ENCODE measurements around the gene PGAM2.

Gene PGAM2

GRCh38 chr7:44065431-44066110 is at the start of gene PGAM2:
Gene PGAM2 (minus strand): TSS chr7:44065567. CDS start chr7:44065529, 38 bp downstream.
- Histone ChIP-seq H3K36me3 (peaks cover 42% of the 10 kb centered on the region), H3K4me1 (ENCODE audit: control insufficient read depth in 1 of 2, insufficient read depth in 1 of 2, low read depth in 1 of 2, low read length in 1 of 2) (peaks cover 0 to 6% of the 10 kb centered on the region in 2 experiments), H3K27me3 (no peaks in the 10 kb centered on the region), H3K9me3 (no peaks in the 10 kb centered on the region), H3K4me3 (ENCODE audit: low read depth in 1 of 2, low read length in 1 of 2) (no peak within 1 kb of the TSS), H3K27ac (peak within 1 kb of the TSS; percentile 54)
- TF ChIP-seq CTCF (IDR thresholded peaks at IDR 0.05), result no peak

GRCh38 chr7:44114586-44115310 is 49.4 kb upstream of the PGAM2 start:
- Histone ChIP-seq H3K27ac (no peak overlapping the region), H3K9me3 (no peaks in the 10 kb centered on the region), H3K36me3 (no peaks in the 10 kb centered on the region), H3K4me3 (ENCODE audit: low read depth in 1 of 2, low read length in 1 of 2) (no peak overlapping the region), H3K4me1 (ENCODE audit: control insufficient read depth in 1 of 2, insufficient read depth in 1 of 2, low read depth in 1 of 2, low read length in 1 of 2) (no peaks in the 10 kb centered on the region), H3K27me3 (no peaks in the 10 kb centered on the region)
- TF ChIP-seq CTCF (IDR thresholded peaks at IDR 0.05), result no peak

DNA sequence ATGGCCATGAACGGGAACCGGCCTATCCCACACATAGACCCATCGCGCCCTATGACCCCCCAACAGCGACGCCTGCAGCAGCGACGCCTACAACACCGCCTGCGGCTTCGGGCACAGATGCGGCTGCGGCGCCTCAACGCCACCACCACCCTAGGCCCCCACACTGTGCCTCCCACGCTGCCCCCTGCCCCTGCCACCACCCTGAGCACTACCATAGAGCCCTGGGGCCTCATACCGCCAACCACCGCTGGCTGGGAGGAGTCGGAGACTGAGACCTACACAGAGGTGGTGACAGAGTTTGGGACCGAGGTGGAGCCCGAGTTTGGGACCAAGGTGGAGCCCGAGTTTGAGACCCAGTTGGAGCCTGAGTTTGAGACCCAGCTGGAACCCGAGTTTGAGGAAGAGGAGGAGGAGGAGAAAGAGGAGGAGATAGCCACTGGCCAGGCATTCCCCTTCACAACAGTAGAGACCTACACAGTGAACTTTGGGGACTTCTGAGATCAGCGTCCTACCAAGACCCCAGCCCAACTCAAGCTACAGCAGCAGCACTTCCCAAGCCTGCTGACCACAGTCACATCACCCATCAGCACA is 48.5 kb upstream of the PGAM2 start:
- no peak overlapping the region for H3K27ac ChIP-seq
- no peak overlapping the region for H3K4me3 ChIP-seq (ENCODE audit: low read depth in 1 of 2, low read length in 1 of 2)
- no peaks in the 10 kb centered on the region for H3K9me3 ChIP-seq
- H3K27me3 ChIP-seq, result no peaks in the 10 kb centered on the region
- TF ChIP-seq CTCF (IDR thresholded peaks at IDR 0.05), result no peak
- no peaks in the 10 kb centered on the region for H3K36me3 ChIP-seq
- no peaks in the 10 kb centered on the region for H3K4me1 ChIP-seq (ENCODE audit: control insufficient read depth in 1 of 2, insufficient read depth in 1 of 2, low read depth in 1 of 2, low read length in 1 of 2)

DNA sequence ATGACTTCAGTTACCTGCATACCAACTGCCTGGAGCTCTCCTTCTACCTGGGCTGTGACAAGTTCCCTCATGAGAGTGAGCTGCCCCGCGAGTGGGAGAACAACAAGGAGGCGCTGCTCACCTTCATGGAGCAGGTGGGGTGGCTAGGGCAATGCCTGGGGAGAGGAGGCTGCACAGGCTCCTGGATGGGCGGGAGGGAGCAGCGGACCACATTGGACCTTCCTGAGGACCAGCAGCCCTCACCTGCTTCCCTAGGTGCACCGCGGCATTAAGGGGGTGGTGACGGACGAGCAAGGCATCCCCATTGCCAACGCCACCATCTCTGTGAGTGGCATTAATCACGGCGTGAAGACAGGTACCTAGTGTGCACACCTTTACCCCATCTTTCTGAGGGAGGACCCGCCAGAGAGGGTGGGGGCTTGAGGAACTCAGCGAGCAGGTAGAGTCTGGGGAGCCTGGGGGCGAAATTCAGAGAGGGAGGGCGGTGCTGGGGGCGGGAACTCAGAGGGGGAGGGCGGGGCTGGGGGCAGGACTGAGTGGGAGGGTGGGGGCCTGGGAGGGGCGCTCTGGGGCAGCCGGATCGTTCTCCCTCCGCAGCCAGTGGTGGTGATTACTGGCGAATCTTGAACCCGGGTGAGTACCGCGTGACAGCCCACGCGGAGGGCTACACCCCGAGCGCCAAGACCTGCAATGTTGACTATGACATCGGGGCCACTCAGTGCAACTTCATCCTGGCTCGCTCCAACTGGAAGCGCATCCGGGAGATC is 47.8 kb upstream of the PGAM2 start:
- Histone ChIP-seq H3K27me3 (no peaks in the 10 kb centered on the region), H3K9me3 (no peaks in the 10 kb centered on the region), H3K27ac (no peak overlapping the region), H3K36me3 (no peaks in the 10 kb centered on the region), H3K4me1 (ENCODE audit: control insufficient read depth in 1 of 2, insufficient read depth in 1 of 2, low read depth in 1 of 2, low read length in 1 of 2) (no peaks in the 10 kb centered on the region), H3K4me3 (ENCODE audit: low read depth in 1 of 2, low read length in 1 of 2) (no peak overlapping the region)
- TF ChIP-seq CTCF (IDR thresholded peaks at IDR 0.05), result no peak

GRCh38 chr7:44112231-44112996 is 47.0 kb upstream of the PGAM2 start:
- Histone ChIP-seq H3K27me3 (no peaks in the 10 kb centered on the region), H3K36me3 (no peaks in the 10 kb centered on the region), H3K4me1 (ENCODE audit: control insufficient read depth in 1 of 2, insufficient read depth in 1 of 2, low read depth in 1 of 2, low read length in 1 of 2) (no peaks in the 10 kb centered on the region), H3K4me3 (ENCODE audit: low read depth in 1 of 2, low read length in 1 of 2) (no peak overlapping the region), H3K9me3 (no peaks in the 10 kb centered on the region), H3K27ac (no peak overlapping the region)
- TF ChIP-seq CTCF (IDR thresholded peaks at IDR 0.05), result no peak

Measured in neutrophil (primary cell).